A549 (cell line): Measurements from ENCODE around the gene ACO1. TPM values are rescaled to one million over a fixed set of nuclear protein-coding genes. Genes with fewer than 3 reads are reported as not detected.

Experiments
- ATAC-seq, 2 experiments: fragments of 200-7000 bp in 1 of 2; fragments of >200 bp in 1 of 2; cut with Nextera tagmentation in 1 of 2; cut with Tn5 transposase in 1 of 2; 3 replicates each; pipeline versions ENCODE4 v1.8.0 to v1.9.1; 2018 to 2020; ENCODE audit warnings: mild to moderate bottlenecking in 1 of 2, moderate library complexity in 1 of 2
- CTCF ChIA-PET: fragments of 300-600 bp; sonication (Branson Sonifier 250); formaldehyde crosslinking; extraction: SDS; loops from one replicate; lab custom pipeline; 2021; ENCODE audit warnings: antibody characterized with exemption, inconsistent platforms; lab: Yijun Ruan, JAX
- POLR2A ChIA-PET: fragments of 350-600 bp; formaldehyde crosslinking; extraction: SDS; loops from one replicate; lab custom pipeline; 2021; ENCODE audit warnings: antibody characterized with exemption, inconsistent platforms; lab: Yijun Ruan, JAX
- DNase-seq, 2 experiments: peaks; one replicate each; pipeline versions ENCODE4 v3.0.0 to v3.0.0-alpha.2; 2011 to 2016; ENCODE audit warnings: low read depth in 1 of 2, low spot score in 1 of 2
- FAIRE-seq: peaks from 2 replicates; lab custom pipeline; 2011; peaks lifted over from hg19 to GRCh38; lab: Jason Lieb, UNC
- H3K27ac ChIP-seq, 2 experiments: fragments of >200 bp; sonication (Bioruptor Twin); formaldehyde crosslinking; 3 replicates each; pipeline ENCODE4 v1.5.1; 2016 to 2017
- H3K4me1 ChIP-seq: fragments of >200 bp; sonication (Bioruptor Twin); formaldehyde crosslinking; 3 replicates; pipeline ENCODE4 v1.6.1; 2016
- H3K4me2 ChIP-seq: fragments of >200 bp; sonication (Bioruptor Twin); formaldehyde crosslinking; 3 replicates; pipeline ENCODE4 v1.6.1; 2016
- H3K4me3 ChIP-seq: fragments of >200 bp; sonication (Bioruptor Twin); formaldehyde crosslinking; 3 replicates; pipeline ENCODE4 v1.5.1; 2016
- H3K9me3 ChIP-seq: fragments of >200 bp; sonication (Bioruptor Twin); formaldehyde crosslinking; 3 replicates; pipeline ENCODE4 v1.6.1; 2016
- BCL3 ChIP-seq: fragments of >200 bp; sonication (Bioruptor Twin); formaldehyde crosslinking; IDR thresholded peaks from 3 replicates; pipeline ENCODE4 v1.6.1; 2016
- CBX2 ChIP-seq: fragments of 200-600 bp; sonication (generic); IDR thresholded peaks from 2 replicates; pipeline ENCODE4 v1.6.1; 2016; ENCODE audit warnings: low read depth, mild to moderate bottlenecking, borderline replicate concordance
- CBX8 ChIP-seq: fragments of 200-600 bp; sonication (generic); IDR thresholded peaks from 2 replicates; pipeline ENCODE4 v1.6.1; 2016
- EHMT2 ChIP-seq: fragments of 200-600 bp; sonication (generic); IDR thresholded peaks from 2 replicates; pipeline ENCODE4 v1.6.1; 2016; ENCODE audit warnings: antibody characterized with exemption, low read depth, mild to moderate bottlenecking, moderate library complexity
- EP300 ChIP-seq, 2 experiments: fragments of >200 bp; sonication (Bioruptor Twin); formaldehyde crosslinking; IDR thresholded peaks; 2 replicates in 1 of 2; 3 replicates in 1 of 2; pipeline ENCODE4 v1.6.1; 2016 to 2017
- ESRRA ChIP-seq: fragments of 150-350 bp; IDR thresholded peaks from 2 replicates; pipeline ENCODE4 v1.6.1; 2014; ENCODE audit warnings: mild to moderate bottlenecking, low read length, borderline replicate concordance
- FOSL2 ChIP-seq, 2 experiments: fragments of 450-650 bp in 1 of 2; fragments of >200 bp in 1 of 2; sonication (Bioruptor Twin) in 1 of 2; formaldehyde crosslinking; IDR thresholded peaks; 2 replicates each; pipeline versions ENCODE4 v1.5.0 to v1.6.1; 2016 to 2020; ENCODE audit warnings: mild to moderate bottlenecking in 1 of 2, moderate library complexity in 1 of 2
- FOXS1 ChIP-seq: fragments of 250-450 bp; sonication (Bioruptor Pico); IDR thresholded peaks from 2 replicates; pipeline ENCODE4 v1.5.0; 2020; ENCODE audit warnings: mild to moderate bottlenecking, moderate library complexity
- HDAC2 ChIP-seq: fragments of 200-600 bp; sonication (generic); IDR thresholded peaks from 2 replicates; pipeline ENCODE4 v1.6.1; 2016
- HEYL ChIP-seq: fragments of 250-450 bp; sonication (Bioruptor Pico); IDR thresholded peaks from 2 replicates; pipeline ENCODE4 v1.8.0; 2021; ENCODE audit warnings: mild to moderate bottlenecking, moderate library complexity
- HOXA7 ChIP-seq: fragments of 250-450 bp; sonication (Bioruptor Pico); IDR thresholded peaks from 2 replicates; pipeline ENCODE4 v1.5.0; 2020; ENCODE audit warnings: mild to moderate bottlenecking, moderate library complexity
- HOXB5 ChIP-seq: fragments of 250-450 bp; sonication (Bioruptor Pico); IDR thresholded peaks from 2 replicates; pipeline ENCODE4 v1.5.0; 2020; ENCODE audit warnings: mild to moderate bottlenecking, moderate library complexity
- MAX ChIP-seq: IDR thresholded peaks from 2 replicates; pipeline ENCODE4 v1.6.1; 2012
- NFE2L2 ChIP-seq: fragments of 150-350 bp; conservative IDR thresholded peaks from 2 replicates; pipeline ENCODE4 v1.6.1; 2014; ENCODE audit warnings: low read length
- PHF8 ChIP-seq: fragments of 200-600 bp; sonication (generic); IDR thresholded peaks from 2 replicates; pipeline ENCODE4 v1.6.1; 2016; ENCODE audit warnings: low read depth, mild to moderate bottlenecking, antibody characterized with exemption, moderate library complexity, borderline replicate concordance
- RARB ChIP-seq: fragments of 250-450 bp; sonication (Bioruptor Pico); IDR thresholded peaks from 2 replicates; pipeline ENCODE4 v1.8.0; 2021; ENCODE audit warnings: mild to moderate bottlenecking, moderate library complexity
- RFX5 ChIP-seq: fragments of 450-650 bp; IDR thresholded peaks from 2 replicates; pipeline ENCODE4 v1.7.1; 2014; ENCODE audit warnings: antibody characterized with exemption, mild to moderate bottlenecking, moderate library complexity
- SREBF2 ChIP-seq: fragments of 450-650 bp; IDR thresholded peaks from 2 replicates; pipeline ENCODE4 v1.6.1; 2014; ENCODE audit warnings: mild to moderate bottlenecking, moderate library complexity
- ZFP36 ChIP-seq: fragments of 450-650 bp; IDR thresholded peaks from 2 replicates; pipeline ENCODE4 v1.6.1; 2014; ENCODE audit warnings: borderline replicate concordance; ENCODE audit not compliant: partially characterized antibody
- WGBS: methylation state at CpG from one replicate; pipeline ENCODE4 v1.1.6; 2017; ENCODE audit errors: missing lambda C conversion rate; 5-methylcytosine and 5-hydroxymethylcytosine counted together
- polyA plus RNA-seq, 4 experiments: library from polyadenylated mRNA; depleted of rRNA in 3 of 4; stranded (reverse); fragments of >200 nt; fragmentation: RNase III in 1 of 4; extraction: RNeasy Plus Mini Kit Qiagen cat#74134 plus additional on column Dnase treatment in 1 of 4; gene quantifications; 2 replicates in 3 of 4; 3 replicates in 1 of 4; pipeline ENCODE4 v1.2.3, GENCODE V29; 2011 to 2017
- TF ChIP-seq, protein P1 (sequence below): IDR thresholded peaks from 2 replicates; pipeline ENCODE4 v1.6.1; 2012; ENCODE audit warnings: low read depth, borderline replicate concordance
- TF ChIP-seq, protein P2 (sequence below): IDR thresholded peaks from 2 replicates; pipeline ENCODE4 v1.6.1; 2012
- TF ChIP-seq, protein P3 (sequence below): fragments of 250-450 bp; sonication (Bioruptor Pico); IDR thresholded peaks from 2 replicates; pipeline ENCODE4 v1.5.0; 2020; ENCODE audit warnings: low read depth, mild to moderate bottlenecking, moderate library complexity

The ACO1 gene
- polyA plus RNA-seq, 2 of the 4 experiments (the other 2 are of a cell fraction): 32.2 to 41.0 TPM

DNA sequence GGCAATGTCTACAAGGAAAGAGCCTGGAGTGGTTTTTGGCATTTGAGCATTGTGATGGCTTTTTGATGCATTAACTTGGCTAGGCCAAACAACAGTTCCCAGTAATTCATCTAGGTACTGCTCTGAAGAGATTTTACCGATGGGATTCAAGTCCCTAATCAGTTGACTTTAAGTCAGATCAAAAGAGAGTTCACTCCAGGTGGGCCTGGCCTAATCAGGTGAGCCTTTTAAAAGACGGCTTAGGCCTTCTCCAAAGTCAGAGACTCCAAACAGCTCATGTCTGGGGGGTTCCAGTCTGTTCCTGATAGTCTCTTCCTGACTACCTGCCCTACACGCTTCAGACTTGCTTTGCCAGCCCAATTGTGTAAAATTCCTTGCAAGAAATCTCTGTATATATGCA, 87.9 kb downstream of the ACO1 start (continued):
- TF ChIP-seq, protein P1, sequence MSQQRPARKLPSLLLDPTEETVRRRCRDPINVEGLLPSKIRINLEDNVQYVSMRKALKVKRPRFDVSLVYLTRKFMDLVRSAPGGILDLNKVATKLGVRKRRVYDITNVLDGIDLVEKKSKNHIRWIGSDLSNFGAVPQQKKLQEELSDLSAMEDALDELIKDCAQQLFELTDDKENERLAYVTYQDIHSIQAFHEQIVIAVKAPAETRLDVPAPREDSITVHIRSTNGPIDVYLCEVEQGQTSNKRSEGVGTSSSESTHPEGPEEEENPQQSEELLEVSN: no peak
- TF ChIP-seq HDAC2 (no peak), SREBF2 (no peak), CBX2 (no peak), HOXB5 (CRISPR knock-in tag) (no peak)

- 86% methylated on average over 4 of the region's 4 CpGs for WGBS
- no peak for FAIRE-seq
- H3K4me3 ChIP-seq: no peak overlapping the region
- H3K27ac ChIP-seq: no peak overlapping the region
- no peak for ATAC-seq
- no peak for DNase-seq
- CTCF ChIA-PET: no interaction called here
- POLR2A ChIA-PET: no interaction called here
- H3K4me1 ChIP-seq: peaks cover 11% of the 10 kb centered on the region; the same call in 2 of the 3 replicates
- H3K9me3 ChIP-seq: no peaks in the 10 kb centered on the region
- no peak for TF ChIP-seq EP300 (IDR thresholded peaks at IDR 0.05)
- no peak for TF ChIP-seq PHF8
- TF ChIP-seq FOXS1: no peak
- no peak for TF ChIP-seq EHMT2
- no peak for TF ChIP-seq HOXA7 (CRISPR knock-in tag)
- TF ChIP-seq ZFP36: no peak
- no peak for TF ChIP-seq MAX
- TF ChIP-seq, protein P1: no peak
- no peak for TF ChIP-seq RFX5
- no peak for TF ChIP-seq CBX2
- TF ChIP-seq FOSL2 (IDR thresholded peaks at IDR 0.05): no peak
- TF ChIP-seq FOSL2 (CRISPR knock-in tag; IDR thresholded peaks at IDR 0.05): no peak
- TF ChIP-seq NFE2L2: no peak
- TF ChIP-seq ESRRA: no peak
- no peak for TF ChIP-seq RARB
- no peak for TF ChIP-seq BCL3
- TF ChIP-seq HEYL: no peak
- no peak for TF ChIP-seq CBX8
- TF ChIP-seq, protein P2, sequence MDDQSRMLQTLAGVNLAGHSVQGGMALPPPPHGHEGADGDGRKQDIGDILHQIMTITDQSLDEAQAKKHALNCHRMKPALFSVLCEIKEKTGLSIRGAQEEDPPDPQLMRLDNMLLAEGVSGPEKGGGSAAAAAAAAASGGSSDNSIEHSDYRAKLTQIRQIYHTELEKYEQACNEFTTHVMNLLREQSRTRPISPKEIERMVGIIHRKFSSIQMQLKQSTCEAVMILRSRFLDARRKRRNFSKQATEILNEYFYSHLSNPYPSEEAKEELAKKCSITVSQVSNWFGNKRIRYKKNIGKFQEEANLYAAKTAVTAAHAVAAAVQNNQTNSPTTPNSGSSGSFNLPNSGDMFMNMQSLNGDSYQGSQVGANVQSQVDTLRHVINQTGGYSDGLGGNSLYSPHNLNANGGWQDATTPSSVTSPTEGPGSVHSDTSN: no peak
- TF ChIP-seq, protein P3, sequence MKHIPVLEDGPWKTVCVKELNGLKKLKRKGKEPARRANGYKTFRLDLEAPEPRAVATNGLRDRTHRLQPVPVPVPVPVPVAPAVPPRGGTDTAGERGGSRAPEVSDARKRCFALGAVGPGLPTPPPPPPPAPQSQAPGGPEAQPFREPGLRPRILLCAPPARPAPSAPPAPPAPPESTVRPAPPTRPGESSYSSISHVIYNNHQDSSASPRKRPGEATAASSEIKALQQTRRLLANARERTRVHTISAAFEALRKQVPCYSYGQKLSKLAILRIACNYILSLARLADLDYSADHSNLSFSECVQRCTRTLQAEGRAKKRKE (CRISPR knock-in tag): no peak
- H3K4me2 ChIP-seq: no peak overlapping the region
Measured at GRCh38 chr9:32483343-32483742, 98.9 kb downstream of the ACO1 start.
